Muscle layer of colon (tissue), 2 donors: ENCODE measurements around the gene PCDHA7.

Source experiments
- H3K27ac ChIP-seq: one replicate; pipeline ENCODE4 v1.7.0; 2013; ENCODE audit warnings: low read depth, mild to moderate bottlenecking, low read length, moderate library complexity
- H3K27me3 ChIP-seq, 2 donors: one replicate each; pipeline ENCODE4 v1.7.0; 2013; ENCODE audit warnings: low read length in 2 of 2, mild to moderate bottlenecking in 2 of 2; ENCODE audit not compliant: insufficient read depth in 2 of 2, control insufficient read depth in 1 of 2
- H3K36me3 ChIP-seq: one replicate; pipeline ENCODE4 v1.7.0; 2013; ENCODE audit warnings: mild to moderate bottlenecking, low read length; ENCODE audit not compliant: insufficient read depth
- H3K4me1 ChIP-seq: one replicate; pipeline ENCODE4 v1.7.0; 2013; ENCODE audit warnings: mild to moderate bottlenecking, low read length; ENCODE audit not compliant: insufficient read depth
- H3K4me3 ChIP-seq, 2 donors: one replicate each; pipeline ENCODE4 v1.7.0; 2013; ENCODE audit warnings: low read length in 2 of 2, low read depth in 1 of 2, mild to moderate bottlenecking in 1 of 2, moderate library complexity in 1 of 2
- H3K9ac ChIP-seq: one replicate; pipeline ENCODE4 v1.7.0; 2013; ENCODE audit warnings: low read length
- H3K9me3 ChIP-seq: one replicate; pipeline ENCODE4 v1.7.0; 2013; ENCODE audit warnings: mild to moderate bottlenecking, low read length
- donor health status: abdominal sarcoma.
- donor health status: Adenocarcinoma of cecum.

Gene PCDHA7

DNA sequence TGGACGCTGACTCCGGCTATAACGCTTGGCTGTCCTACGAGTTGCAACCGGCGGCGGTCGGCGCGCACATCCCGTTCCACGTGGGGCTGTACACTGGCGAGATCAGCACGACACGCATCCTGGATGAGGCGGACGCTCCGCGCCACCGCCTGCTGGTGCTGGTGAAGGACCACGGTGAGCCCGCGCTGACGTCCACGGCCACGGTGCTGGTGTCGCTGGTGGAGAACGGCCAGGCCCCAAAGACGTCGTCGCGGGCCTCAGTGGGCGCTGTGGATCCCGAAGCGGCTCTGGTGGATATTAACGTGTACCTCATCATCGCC is 43.2 kb downstream of the PCDHA7 start:
- no peak overlapping the region for H3K27ac ChIP-seq
- H3K4me1 ChIP-seq, result no peaks in the 10 kb centered on the region
- H3K9ac ChIP-seq, result no peak overlapping the region
- no peak overlapping the region for H3K4me3 ChIP-seq
- H3K27me3 ChIP-seq, result peaks cover 0 to 5% of the 10 kb centered on the region in 2 donors
- H3K9me3 ChIP-seq, result peaks cover 5% of the 10 kb centered on the region
- H3K36me3 ChIP-seq, result no peaks in the 10 kb centered on the region

DNA sequence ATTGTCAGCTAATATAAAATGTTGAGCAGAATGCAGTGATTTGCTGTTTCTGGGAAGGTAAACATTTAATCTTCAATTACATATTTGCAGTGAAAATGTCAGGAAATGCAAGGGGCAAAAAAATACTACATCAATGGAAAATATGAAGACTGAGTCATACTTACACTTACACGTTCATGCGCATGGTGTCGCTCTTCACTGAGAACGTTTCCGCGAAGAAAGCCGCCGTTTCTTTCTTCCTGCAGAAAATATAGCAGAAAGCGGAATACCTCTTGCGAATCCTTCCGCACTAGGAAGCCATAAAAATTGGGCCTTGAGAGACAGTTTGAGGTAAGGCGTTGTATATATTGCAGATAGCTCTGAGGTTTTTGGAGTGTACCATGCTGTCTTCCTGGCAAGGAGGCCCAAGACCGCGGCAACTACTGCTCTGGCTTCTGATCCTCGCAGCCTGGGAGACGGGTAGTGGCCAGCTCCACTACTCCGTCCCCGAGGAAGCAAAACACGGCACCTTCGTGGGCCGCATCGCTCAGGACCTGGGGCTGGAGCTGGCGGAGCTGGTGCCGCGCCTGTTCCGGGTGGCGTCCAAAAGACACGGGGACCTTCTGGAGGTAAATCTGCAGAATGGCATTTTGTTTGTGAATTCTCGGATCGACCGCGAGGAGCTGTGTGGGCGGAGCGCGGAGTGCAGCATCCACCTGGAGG is 48.0 kb downstream of the PCDHA7 start, which contains the start of gene PCDHA13:
TSS of gene PCDHA13 (plus strand) at position 236 of the 702 bp plus-strand sequence. CDS start at position 381, 145 bp downstream.
- Histone ChIP-seq H3K9ac (no peak within 1 kb of the TSS), H3K36me3 (no peaks in the 10 kb centered on the region), H3K4me3 (no peak within 1 kb of the TSS), H3K27ac (no peak within 1 kb of the TSS), H3K4me1 (no peaks in the 10 kb centered on the region), H3K27me3 (peaks cover 0 to 8% of the 10 kb centered on the region in 2 donors), H3K9me3 (peaks cover 6% of the 10 kb centered on the region)

DNA sequence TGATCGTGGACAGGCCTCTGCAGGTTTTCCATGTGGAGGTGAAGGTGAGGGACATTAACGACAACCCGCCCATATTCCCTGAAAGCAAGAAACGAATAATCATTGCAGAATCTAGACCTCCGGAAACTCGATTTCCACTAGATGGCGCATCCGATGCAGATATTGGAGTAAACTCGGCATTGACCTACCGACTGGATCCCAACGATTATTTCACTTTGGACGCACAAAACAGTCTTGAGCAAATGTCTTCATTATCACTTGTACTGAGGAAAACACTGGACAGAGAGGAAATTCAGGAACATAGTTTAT is 48.5 kb downstream of the PCDHA7 start:
- peaks cover 0 to 4% of the 10 kb centered on the region in 2 donors for H3K27me3 ChIP-seq
- no peak overlapping the region for H3K4me3 ChIP-seq
- no peaks in the 10 kb centered on the region for H3K36me3 ChIP-seq
- no peak overlapping the region for H3K9ac ChIP-seq
- no peaks in the 10 kb centered on the region for H3K4me1 ChIP-seq
- no peak overlapping the region for H3K27ac ChIP-seq
- peaks cover 6% of the 10 kb centered on the region for H3K9me3 ChIP-seq

DNA sequence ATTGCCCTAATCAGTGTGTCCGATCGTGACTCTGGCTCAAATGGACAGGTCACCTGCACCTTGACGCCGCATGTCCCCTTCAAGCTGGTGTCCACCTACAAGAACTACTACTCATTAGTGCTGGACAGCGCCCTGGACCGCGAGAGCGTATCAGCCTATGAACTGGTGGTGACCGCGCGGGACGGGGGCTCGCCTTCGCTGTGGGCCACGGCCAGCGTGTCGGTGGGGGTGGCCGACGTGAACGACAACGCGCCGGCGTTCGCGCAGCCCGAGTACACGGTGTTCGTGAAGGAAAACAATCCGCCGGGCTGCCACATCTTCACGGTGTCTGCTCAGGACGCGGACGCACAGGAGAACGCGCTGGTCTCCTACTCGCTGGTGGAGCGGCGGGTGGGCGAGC is 49.3 kb downstream of the PCDHA7 start:
- H3K4me3 ChIP-seq, result no peak overlapping the region
- no peaks in the 10 kb centered on the region for H3K4me1 ChIP-seq
- H3K9ac ChIP-seq, result no peak overlapping the region
- H3K27ac ChIP-seq, result no peak overlapping the region
- no peaks in the 10 kb centered on the region for H3K36me3 ChIP-seq
- peaks cover 0 to 4% of the 10 kb centered on the region in 2 donors for H3K27me3 ChIP-seq
- peaks cover 6% of the 10 kb centered on the region for H3K9me3 ChIP-seq

DNA sequence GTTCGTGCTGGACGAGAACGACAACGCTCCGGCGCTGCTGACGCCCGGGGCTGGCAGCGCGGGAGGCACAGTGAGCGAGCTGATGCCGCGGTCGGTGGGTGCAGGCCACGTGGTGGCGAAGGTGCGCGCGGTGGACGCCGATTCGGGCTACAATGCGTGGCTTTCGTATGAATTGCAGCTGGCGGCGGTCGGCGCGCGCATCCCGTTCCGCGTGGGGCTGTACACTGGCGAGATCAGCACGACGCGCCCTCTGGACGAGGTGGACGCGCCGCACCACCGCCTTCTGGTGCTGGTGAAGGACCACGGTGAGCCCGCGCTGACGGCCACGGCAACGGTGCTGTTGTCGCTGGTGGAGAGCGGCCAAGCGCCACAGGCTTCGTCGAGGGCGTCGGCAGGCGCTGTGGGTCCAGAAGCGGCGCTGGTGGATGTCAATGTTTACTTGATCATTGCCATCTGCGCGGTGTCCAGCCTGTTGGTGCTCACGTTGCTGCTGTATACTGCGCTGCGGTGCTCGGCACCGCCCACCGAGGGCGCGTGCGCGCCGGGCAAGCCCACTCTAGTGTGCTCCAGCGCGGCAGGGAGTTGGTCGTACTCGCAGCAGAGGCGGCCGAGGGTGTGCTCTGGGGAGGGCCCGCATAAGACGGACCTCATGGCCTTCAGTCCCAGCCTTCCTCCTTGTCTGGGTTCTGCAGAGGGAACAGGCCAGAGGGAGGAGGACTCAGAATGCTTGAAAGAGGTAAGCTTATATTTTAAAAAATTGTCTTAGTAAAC is 50.0 kb downstream of the PCDHA7 start:
- Histone ChIP-seq H3K27me3 (peaks cover 0 to 4% of the 10 kb centered on the region in 2 donors), H3K27ac (no peak overlapping the region), H3K36me3 (no peaks in the 10 kb centered on the region), H3K9ac (no peak overlapping the region), H3K4me3 (no peak overlapping the region), H3K9me3 (peaks cover 6% of the 10 kb centered on the region), H3K4me1 (no peaks in the 10 kb centered on the region)
